Naive thymus-derived CD8-positive, alpha-beta T cell (primary cell): ENCODE measurements around the gene OPCML. TPM values are rescaled to one million over a fixed set of nuclear protein-coding genes. Genes with fewer than 3 reads are reported as not detected.

Experiments used
- ATAC-seq, 2 donors: fragments of 150-1000 bp; cut with Tn5 transposase in 1 of 2; sonication (Bioruptor Pico), chemical (Tn5 transposase) in 1 of 2; 1 replicate in 1 of 2; 2 replicates in 1 of 2; pipeline ENCODE4 v1.10.0; 2021; ENCODE audit warnings: mild to moderate bottlenecking in 2 of 2, moderate library complexity in 2 of 2
- POLR2A ChIA-PET: fragments of 350-600 bp; sonication (Branson Sonifier 250); formaldehyde crosslinking; loops from one replicate; lab custom pipeline; 2021; ENCODE audit warnings: antibody characterized with exemption; lab: Charles Lee
- DNase-seq, 10 donors: peaks; one replicate each; pipeline versions ENCODE4 v3.0.0 to v3.0.0-alpha.2; 2020 to 2022
- H3K27ac Mint-ChIP-seq, 10 donors: one replicate each; pipeline ENCODE4 v1.8.0; 2020 to 2022; ENCODE audit warnings: mild to moderate bottlenecking in 10 of 10, mixed read lengths in 10 of 10, moderate library complexity in 4 of 10, inconsistent platforms in 1 of 10
- H3K27me3 Mint-ChIP-seq, 5 donors: one replicate each; pipeline ENCODE4 v1.8.0; 2021 to 2022; ENCODE audit warnings: mixed read lengths in 5 of 5
- H3K36me3 Mint-ChIP-seq, 3 donors: one replicate each; pipeline ENCODE4 v1.8.0; 2020 to 2022; ENCODE audit warnings: mixed read lengths in 3 of 3, mild to moderate bottlenecking in 2 of 3, inconsistent platforms in 1 of 3
- H3K4me1 Mint-ChIP-seq, 4 donors: one replicate each; pipeline ENCODE4 v1.8.0; 2021 to 2022; ENCODE audit warnings: mixed read lengths in 4 of 4
- H3K4me3 Mint-ChIP-seq, 10 donors: one replicate each; pipeline ENCODE4 v1.8.0; 2020 to 2022; ENCODE audit warnings: mild to moderate bottlenecking in 10 of 10, mixed read lengths in 10 of 10, moderate library complexity in 6 of 10, inconsistent platforms in 1 of 10
- H3K9me3 Mint-ChIP-seq, 9 donors: one replicate each; pipeline ENCODE4 v1.8.0; 2020 to 2022; ENCODE audit warnings: mixed read lengths in 9 of 9, mild to moderate bottlenecking in 3 of 9, inconsistent platforms in 1 of 9, moderate library complexity in 1 of 9
- polyA plus RNA-seq, 3 donors: library from polyadenylated mRNA; unstranded; fragments of 300-500 nt; fragmentation: Illumina TruSeq; gene quantifications; one replicate each; pipeline ENCODE4 v1.2.3, GENCODE V29; 2021
- total RNA-seq, 8 experiments: library from RNA in 2 of 8; stranded (reverse) in 2 of 8; gene quantifications; one replicate each; pipeline ENCODE4 v1.2.3 and lab custom pipeline; 2021 to 2026

OPCML gene
- total and polyA plus RNA-seq, 5 experiments from 2014 or later: not detected

DNA sequence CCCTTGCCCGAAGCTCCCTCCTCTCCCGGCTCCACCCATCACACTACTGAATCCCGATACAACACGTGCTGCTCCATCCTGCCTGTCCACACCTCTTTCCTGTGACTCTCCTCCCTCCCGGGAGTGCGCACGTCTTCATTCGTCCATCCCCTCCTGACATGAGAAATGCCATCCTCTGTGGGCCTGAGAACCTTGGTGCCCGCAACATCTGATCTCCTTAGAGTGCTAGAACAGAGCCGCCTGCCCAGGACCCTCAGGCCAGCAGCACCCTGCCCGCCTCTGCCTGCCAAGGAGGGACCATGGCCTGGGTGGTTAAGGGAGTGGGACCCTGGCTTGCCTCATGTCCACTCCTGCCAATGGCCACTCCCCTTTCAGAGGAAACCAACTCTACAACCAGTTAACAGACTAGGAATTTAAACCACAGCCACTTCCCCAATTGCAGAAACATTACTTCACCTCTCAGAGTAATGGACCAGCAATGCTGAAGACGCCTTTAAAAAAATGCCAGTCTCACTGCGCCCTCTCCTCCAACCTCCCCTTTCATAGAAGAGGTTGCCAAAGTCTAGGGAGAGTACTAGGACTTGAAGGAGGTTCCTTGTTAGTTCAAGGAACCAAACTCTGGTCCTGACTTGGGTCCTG, 466.3 kb downstream of the OPCML start:
- Mint-ChIP-seq H3K27ac (no peak overlapping the region), H3K4me3 (no peak overlapping the region), H3K27me3 (peaks cover 20 to 57% (median 49%) of the 10 kb centered on the region in 5 donors), H3K4me1 (peaks cover 2 to 13% (median 2%) of the 10 kb centered on the region in 4 donors), H3K9me3 (peaks cover 0 to 5% (median 0%) of the 10 kb centered on the region in 9 donors), H3K36me3 (peaks cover 0 to 5% (median 0%) of the 10 kb centered on the region in 3 donors)
- ATAC-seq (no peak), DNase-seq (no peak)
- POLR2A ChIA-PET: no interaction called here

DNA sequence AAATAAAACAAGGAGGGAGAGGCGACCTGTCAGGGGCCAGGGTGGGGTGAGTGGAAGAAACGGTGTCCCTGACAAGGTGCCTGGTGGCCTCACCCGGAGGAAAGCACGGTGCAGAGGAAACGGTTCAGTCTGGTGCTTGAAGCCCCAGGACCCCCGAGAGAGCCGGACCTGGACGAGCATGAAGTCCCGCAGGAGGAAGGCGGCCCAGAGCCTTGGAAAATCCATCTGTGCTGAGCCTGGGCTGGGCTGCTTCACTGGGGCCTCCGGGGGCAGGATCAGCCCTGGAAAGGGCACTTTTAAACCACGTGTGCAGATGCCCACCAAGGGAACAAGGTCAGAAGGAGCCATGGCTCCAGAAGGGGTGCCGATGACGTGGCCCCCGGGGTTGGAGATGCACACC, 467.3 kb downstream of the OPCML start:
- peaks cover 0 to 5% (median 0%) of the 10 kb centered on the region in 3 donors for H3K36me3 Mint-ChIP-seq
- DNase-seq: no peak
- peaks cover 20 to 56% (median 49%) of the 10 kb centered on the region in 5 donors for H3K27me3 Mint-ChIP-seq
- no peak overlapping the region for H3K27ac Mint-ChIP-seq
- no peak overlapping the region for H3K4me3 Mint-ChIP-seq
- POLR2A ChIA-PET: no interaction called here
- H3K4me1 Mint-ChIP-seq: peaks cover 2 to 13% (median 2%) of the 10 kb centered on the region in 4 donors
- no peak for ATAC-seq
- peaks cover 0 to 5% (median 0%) of the 10 kb centered on the region in 9 donors for H3K9me3 Mint-ChIP-seq

DNA sequence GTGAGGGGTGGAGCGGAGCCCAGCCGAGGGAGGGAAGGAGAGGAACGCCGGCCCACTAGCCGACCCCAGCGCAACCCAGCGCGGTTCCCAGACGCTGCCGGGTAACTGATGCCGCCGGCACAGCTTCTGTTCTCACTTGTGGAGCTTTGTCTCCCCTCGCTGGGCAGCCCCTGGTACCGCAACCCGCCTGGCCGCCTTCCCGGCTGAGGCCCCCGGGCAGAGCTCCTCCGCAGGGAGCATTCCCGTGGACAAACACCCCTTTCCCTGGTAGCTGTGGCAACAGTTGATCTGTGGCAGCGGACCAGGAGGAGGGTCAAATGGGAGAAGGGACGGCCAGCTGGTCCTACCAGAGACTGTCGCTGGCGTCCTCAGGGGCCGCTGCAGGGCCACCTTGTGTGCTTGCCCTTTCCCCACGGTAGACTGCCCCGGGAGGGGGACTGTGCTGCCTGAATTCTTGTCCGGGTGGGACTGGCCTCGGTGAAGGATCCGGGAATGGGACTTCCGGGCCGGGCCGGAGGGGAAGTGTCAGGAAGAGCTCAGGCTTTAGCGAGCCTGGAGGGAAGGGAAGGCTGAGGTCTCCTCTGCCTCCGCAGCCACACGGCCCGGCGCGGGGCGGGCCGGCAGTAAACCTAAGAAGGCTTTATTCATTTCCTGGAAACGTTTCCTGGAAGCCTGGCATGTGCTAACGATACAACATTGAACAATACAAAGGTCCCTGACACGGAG, 468.0 kb downstream of the OPCML start:
- peaks cover 0 to 5% (median 0%) of the 10 kb centered on the region in 3 donors for H3K36me3 Mint-ChIP-seq
- DNase-seq (no peak), ATAC-seq (no peak)
- H3K4me3 Mint-ChIP-seq: peak overlapping the region in 1 of 10 donors; percentile 42
- peaks cover 0 to 5% (median 0%) of the 10 kb centered on the region in 9 donors for H3K9me3 Mint-ChIP-seq
- no peak overlapping the region for H3K27ac Mint-ChIP-seq
- POLR2A ChIA-PET: no interaction called here
- peaks cover 20 to 56% (median 50%) of the 10 kb centered on the region in 5 donors for H3K27me3 Mint-ChIP-seq
- peaks cover 2 to 13% (median 2%) of the 10 kb centered on the region in 4 donors for H3K4me1 Mint-ChIP-seq

DNA sequence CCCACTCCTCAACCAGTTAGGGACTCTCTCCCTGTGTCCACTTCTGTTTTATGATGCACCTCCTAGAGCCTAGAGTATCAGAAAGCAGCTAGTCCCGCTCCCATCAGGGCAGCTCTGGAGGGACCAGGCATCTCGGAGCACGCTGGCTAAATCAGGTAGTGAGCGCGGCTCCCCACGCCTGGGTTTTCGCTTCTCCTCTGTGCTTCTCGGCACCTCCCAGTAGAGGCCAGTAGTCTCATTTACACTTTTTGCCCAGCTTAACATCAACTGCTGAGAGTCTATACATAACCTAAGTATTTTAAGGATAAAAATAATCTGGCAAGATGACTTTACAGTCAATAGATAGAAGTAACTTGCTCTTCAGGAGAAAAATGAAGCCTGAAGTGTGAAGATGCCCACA, 473.8 kb downstream of the OPCML start:
- Mint-ChIP-seq H3K36me3 (no peaks in the 10 kb centered on the region), H3K9me3 (peaks cover 0 to 3% (median 0%) of the 10 kb centered on the region in 9 donors), H3K27me3 (peaks cover 5 to 26% (median 16%) of the 10 kb centered on the region in 5 donors), H3K4me1 (no peaks in the 10 kb centered on the region), H3K27ac (no peak overlapping the region), H3K4me3 (no peak overlapping the region)
- ATAC-seq (no peak), DNase-seq (no peak)
- POLR2A ChIA-PET: no interaction called here

DNA sequence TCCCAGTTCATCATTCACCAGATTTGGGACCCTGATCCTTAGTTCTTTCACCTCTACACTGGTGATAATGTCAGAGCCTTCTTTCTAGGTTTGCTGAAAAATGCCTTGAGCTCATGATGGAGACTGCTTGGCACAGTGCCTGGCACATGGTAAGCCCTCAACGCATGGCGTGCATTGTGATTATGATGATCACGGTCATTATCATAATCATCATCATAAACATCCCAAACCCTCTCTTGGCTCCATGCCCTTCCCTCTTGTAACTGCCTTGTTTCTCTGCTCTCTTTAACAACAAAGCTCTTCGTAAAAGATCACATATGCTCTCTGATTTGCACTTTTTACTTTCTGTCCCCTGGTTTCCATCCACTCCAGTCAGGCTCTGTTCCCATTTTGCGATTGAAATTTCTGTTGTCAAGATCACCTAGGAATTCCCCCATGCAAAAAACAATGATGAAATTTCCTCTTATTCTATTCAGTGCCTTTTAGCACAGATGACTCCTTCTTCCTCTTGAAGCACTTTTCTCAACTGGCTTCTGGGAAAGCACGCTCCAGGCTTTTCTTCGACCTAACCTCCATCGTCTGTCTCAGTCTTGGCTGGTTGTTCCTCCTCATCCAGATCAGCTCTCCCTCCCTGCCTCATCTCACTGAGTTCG, 479.1 kb downstream of the OPCML start:
- no peaks in the 10 kb centered on the region for H3K36me3 Mint-ChIP-seq
- no peak for ATAC-seq
- no peak overlapping the region for H3K4me3 Mint-ChIP-seq
- DNase-seq: no peak
- POLR2A ChIA-PET: no interaction called here
- H3K4me1 Mint-ChIP-seq: no peaks in the 10 kb centered on the region
- peaks cover 0 to 21% (median 5%) of the 10 kb centered on the region in 5 donors for H3K27me3 Mint-ChIP-seq
- peaks cover 0 to 15% (median 0%) of the 10 kb centered on the region in 9 donors for H3K9me3 Mint-ChIP-seq
- H3K27ac Mint-ChIP-seq: no peak overlapping the region

DNA sequence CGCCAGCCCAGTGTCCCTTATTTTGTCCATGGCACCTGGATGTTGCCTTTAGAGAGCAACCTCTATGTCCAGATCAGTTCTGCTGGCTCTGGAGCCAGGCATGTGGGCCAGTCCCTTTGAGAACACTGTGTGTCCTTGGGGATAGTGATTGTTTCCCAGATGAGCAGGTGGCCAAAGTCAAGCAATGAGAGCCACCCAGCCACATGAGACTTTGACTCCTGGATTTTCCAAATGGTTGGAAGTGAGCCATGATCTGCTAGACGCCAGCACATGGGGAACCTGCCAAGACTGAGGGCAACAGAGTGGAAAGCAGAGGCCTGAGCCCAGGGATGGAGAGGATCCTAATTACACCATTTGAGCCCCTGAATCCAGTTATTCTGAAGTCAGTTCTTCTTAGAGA, 479.8 kb downstream of the OPCML start:
- no peak overlapping the region for H3K27ac Mint-ChIP-seq
- peaks cover 0 to 15% (median 0%) of the 10 kb centered on the region in 9 donors for H3K9me3 Mint-ChIP-seq
- no peak overlapping the region for H3K4me3 Mint-ChIP-seq
- H3K27me3 Mint-ChIP-seq: peaks cover 0 to 17% (median 3%) of the 10 kb centered on the region in 5 donors
- H3K36me3 Mint-ChIP-seq: no peaks in the 10 kb centered on the region
- no peak for ATAC-seq
- no peak for DNase-seq
- H3K4me1 Mint-ChIP-seq: no peaks in the 10 kb centered on the region
- POLR2A ChIA-PET: no interaction called here

DNA sequence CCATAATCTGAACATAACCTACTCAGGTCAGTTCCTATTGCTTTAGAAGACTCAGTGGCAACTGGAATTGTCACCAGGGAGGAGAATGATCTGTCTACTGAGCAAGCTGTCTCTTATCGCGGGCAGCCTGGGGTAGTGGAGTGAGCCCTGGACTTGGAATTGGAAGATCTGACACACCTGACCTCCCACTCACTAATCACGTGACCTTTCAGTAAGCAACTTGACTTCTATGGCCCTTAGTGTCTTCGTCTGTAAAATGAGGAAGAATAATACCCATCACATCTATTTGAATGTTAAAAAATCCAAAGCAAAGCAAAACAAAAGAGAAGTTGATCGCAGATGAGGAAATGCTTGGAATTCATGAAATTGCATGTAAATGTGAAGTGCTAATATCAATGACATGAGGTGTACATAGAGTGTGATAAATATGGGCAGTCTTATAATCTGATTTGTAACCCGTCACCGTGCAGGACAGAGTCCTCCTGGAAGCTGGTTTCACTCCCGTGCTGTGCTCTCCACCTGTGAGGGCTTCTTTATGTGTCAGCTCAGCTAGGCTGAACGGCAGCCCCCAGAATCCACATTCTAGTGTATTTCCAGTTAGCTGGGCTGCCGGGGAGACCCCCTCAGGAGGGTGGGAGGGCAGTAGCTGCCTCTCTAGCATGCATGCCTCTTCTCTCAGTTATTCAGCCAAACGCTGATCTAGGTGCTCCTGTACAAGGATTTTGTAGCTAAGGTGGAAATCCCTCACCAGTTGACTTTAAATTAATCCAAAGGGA, 482.9 kb downstream of the OPCML start:
- no peaks in the 10 kb centered on the region for H3K4me1 Mint-ChIP-seq
- POLR2A ChIA-PET: no interaction called here
- H3K4me3 Mint-ChIP-seq: no peak overlapping the region
- no peak overlapping the region for H3K27ac Mint-ChIP-seq
- no peak for ATAC-seq
- DNase-seq: no peak
- H3K9me3 Mint-ChIP-seq: peaks cover 0 to 15% (median 0%) of the 10 kb centered on the region in 9 donors
- H3K36me3 Mint-ChIP-seq: no peaks in the 10 kb centered on the region
- peaks cover 0 to 17% (median 3%) of the 10 kb centered on the region in 5 donors for H3K27me3 Mint-ChIP-seq

DNA sequence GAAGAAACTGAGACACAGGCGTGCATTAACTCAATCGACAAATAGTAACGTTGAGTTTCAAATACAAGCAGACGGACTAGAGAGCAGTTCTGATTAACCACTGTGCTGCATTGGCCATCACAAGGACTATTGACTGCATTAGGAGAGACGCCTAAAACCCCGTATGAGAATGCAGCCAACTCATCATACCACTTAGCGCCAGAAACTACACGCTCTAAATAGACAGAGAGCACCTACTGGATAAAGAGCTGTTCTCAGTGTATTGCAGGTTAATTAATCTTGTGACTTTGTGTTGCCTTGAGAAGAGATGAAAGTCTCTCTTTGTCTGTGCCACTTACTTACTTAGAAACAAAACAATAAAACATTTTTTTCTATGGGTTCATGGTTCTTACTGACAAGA, 484.0 kb downstream of the OPCML start:
- Mint-ChIP-seq H3K4me3 (no peak overlapping the region), H3K4me1 (no peaks in the 10 kb centered on the region)

DNA sequence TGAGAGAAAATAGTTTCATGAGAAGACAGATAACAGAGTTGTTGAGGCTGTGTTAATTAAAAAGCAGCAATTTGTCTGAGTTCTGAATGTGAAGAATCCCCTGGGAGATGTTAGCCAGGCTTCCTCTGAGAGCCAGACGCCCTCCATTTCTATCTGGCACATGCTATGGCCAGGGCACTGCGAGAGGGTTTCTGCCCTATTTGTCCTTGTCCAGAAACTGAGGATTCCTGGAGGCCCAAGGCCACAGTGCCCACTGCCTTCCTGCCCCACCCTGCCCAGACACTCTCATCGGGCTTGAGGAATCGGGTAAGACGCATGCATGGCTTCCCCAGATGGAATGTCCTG, 484.6 kb downstream of the OPCML start:
- peaks cover 0 to 28% (median 3%) of the 10 kb centered on the region in 5 donors for H3K27me3 Mint-ChIP-seq
- no peaks in the 10 kb centered on the region for H3K4me1 Mint-ChIP-seq
- peaks cover 0 to 15% (median 0%) of the 10 kb centered on the region in 9 donors for H3K9me3 Mint-ChIP-seq
- no peak for DNase-seq
- POLR2A ChIA-PET: no interaction called here
- ATAC-seq: no peak
- no peak overlapping the region for H3K27ac Mint-ChIP-seq
- H3K36me3 Mint-ChIP-seq: no peaks in the 10 kb centered on the region
- H3K4me3 Mint-ChIP-seq: no peak overlapping the region

More for the DNA sequence above, 484.0 kb downstream of the OPCML start:
- no peaks in the 10 kb centered on the region for H3K36me3 Mint-ChIP-seq
- DNase-seq: no peak
- H3K27ac Mint-ChIP-seq: no peak overlapping the region
- POLR2A ChIA-PET: no interaction called here
- H3K9me3 Mint-ChIP-seq: peaks cover 0 to 15% (median 0%) of the 10 kb centered on the region in 9 donors
- no peak for ATAC-seq
- peaks cover 0 to 23% (median 3%) of the 10 kb centered on the region in 5 donors for H3K27me3 Mint-ChIP-seq

DNA sequence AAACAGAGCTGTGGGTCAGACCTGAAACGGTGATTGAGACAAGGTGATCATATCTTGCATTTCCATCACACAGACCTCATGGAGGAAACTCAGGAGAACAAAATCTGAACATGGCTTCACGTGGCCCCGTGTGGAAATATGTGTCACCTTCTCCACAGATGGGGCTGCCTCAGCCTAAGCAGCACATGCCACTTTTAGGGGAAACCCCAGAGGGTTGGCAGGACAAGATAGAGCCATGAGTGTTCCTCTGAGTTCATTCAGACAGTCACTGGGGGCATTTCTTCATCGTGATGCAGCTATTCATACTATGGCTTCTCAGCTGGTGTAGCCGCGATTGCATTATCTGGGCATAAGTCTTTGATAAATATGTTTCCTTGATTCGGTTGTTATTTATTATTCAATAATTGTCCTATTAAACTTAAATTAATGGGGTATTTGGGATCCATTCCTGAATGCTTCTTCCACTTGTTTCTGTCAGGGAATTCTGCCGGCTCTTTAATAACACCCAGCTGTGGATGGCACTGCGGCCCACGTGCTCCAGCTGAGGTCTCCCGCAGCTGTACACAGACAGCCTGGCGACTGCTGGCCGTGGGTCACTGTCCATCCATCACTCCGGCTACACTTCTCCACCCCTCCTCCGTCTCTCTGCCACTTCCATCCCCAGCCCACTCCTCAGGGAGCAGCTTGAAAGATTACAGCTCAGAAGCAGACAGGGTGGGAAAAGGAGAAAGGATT, 485.1 kb downstream of the OPCML start:
- ATAC-seq (no peak), DNase-seq (no peak)
- H3K27me3 Mint-ChIP-seq: peaks cover 0 to 29% (median 3%) of the 10 kb centered on the region in 5 donors
- H3K4me3 Mint-ChIP-seq: no peak overlapping the region
- H3K36me3 Mint-ChIP-seq: no peaks in the 10 kb centered on the region
- H3K4me1 Mint-ChIP-seq: no peaks in the 10 kb centered on the region
- no peak overlapping the region for H3K27ac Mint-ChIP-seq
- H3K9me3 Mint-ChIP-seq: peaks cover 0 to 15% (median 0%) of the 10 kb centered on the region in 9 donors
- POLR2A ChIA-PET: no interaction called here

DNA sequence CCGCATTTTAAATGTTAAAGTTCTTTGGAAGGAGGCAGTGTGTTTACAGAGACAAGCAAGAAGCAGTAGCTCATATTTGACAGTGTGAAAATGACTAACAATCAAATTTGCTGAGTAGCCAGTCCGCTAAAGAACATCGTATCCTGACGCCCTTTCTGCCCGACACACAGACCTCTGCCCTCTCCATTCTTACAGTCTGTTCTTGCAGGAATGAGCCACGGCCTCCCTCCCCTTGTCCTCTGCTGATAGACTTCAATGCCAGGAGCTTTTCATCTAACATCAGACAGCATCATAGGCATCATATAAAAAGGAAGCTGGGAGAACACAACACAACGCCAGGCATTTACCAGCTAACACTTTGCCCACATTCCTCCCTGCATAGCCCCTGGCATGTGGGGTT, 486.0 kb downstream of the OPCML start:
- DNase-seq: no peak
- H3K27ac Mint-ChIP-seq: no peak overlapping the region
- POLR2A ChIA-PET: no interaction called here
- H3K36me3 Mint-ChIP-seq: no peaks in the 10 kb centered on the region
- peaks cover 0 to 13% (median 0%) of the 10 kb centered on the region in 9 donors for H3K9me3 Mint-ChIP-seq
- no peak overlapping the region for H3K4me3 Mint-ChIP-seq
- no peak for ATAC-seq
- peaks cover 0 to 25% (median 4%) of the 10 kb centered on the region in 5 donors for H3K27me3 Mint-ChIP-seq
- H3K4me1 Mint-ChIP-seq: no peaks in the 10 kb centered on the region
